ENCODE measurements around the gene WSB2. TPM values are rescaled to one million over a fixed set of nuclear protein-coding genes. Genes with fewer than 3 reads are reported as not detected.
"Not testable (repeated sequence)": the region's sequence is repeated elsewhere in the genome, so short reads cannot be mapped to it uniquely, and the experiment has no call there.

Gene WSB2
- total and polyA plus RNA-seq, 11 donors, result 51.8 to 162 (median 105) TPM

- Histone ChIP-seq H3K27ac (no peak overlapping the region), H3K4me1 (peaks cover 0 to 19% (median 10%) of the 10 kb centered on the region in 12 donors), H3K27me3 (no peaks in the 10 kb centered on the region), H3K9me3 (no peaks in the 10 kb centered on the region), H3K36me3 (no peaks in the 10 kb centered on the region), H3K4me3 (no peak overlapping the region)
- no peak for TF ChIP-seq POLR2A (IDR thresholded peaks at IDR 0.05)
- no peak for TF ChIP-seq CTCF (IDR thresholded peaks at IDR 0.05)
- no peak for DNase-seq
- 83 to 89% (median 87%) methylated on average over 3 of the region's 3 CpGs for whole genome bisulfite sequencing, 4 donors
- intact Hi-C loops (cut with DNase I), result loop anchor here in 1 of 10 donors (10.0 kb wide), 1 partner anchor 138 kb away; no protein-coding TSS in a partner anchor
- ATAC-seq, result no peak
Measured at GRCh38 chr12:118013283-118013682, 47.7 kb downstream of the WSB2 start.

DNA sequence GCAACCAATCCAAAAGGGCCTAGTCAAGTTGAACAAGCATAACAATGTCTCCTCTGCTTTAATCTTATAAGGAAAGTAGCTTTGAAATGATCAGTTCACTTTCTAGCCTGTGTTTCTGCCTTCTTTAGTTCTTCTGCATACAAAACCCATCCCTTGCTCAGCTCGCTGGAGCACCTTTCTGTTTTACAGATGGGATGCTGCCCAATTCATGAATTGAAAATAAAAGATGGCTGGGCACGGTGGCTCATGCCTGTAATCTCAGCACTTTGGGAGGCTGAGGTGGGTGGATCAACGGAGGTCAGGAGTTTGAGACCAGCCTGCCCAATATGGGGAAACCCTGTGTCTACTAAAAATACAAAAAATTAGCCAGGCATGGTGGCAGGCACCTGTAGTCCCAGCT lies 49.0 kb downstream of the WSB2 start:
- no peaks in the 10 kb centered on the region for H3K36me3 ChIP-seq
- ATAC-seq, result no peak
- H3K4me1 ChIP-seq, result peaks cover 0 to 9% (median 4%) of the 10 kb centered on the region in 12 donors
- 75 to 96% (median 86%) methylated on average over 3 of the region's 3 CpGs for WGBS, 4 donors
- intact Hi-C loops (cut with DNase I), result loop anchor here in 1 of 10 donors (10.0 kb wide), 1 partner anchor 137 kb away; no protein-coding TSS in a partner anchor
- no peak overlapping the region for H3K4me3 ChIP-seq
- H3K27ac ChIP-seq, result no peak overlapping the region
- H3K9me3 ChIP-seq, result no peaks in the 10 kb centered on the region
- TF ChIP-seq CTCF (IDR thresholded peaks at IDR 0.05) (no peak), POLR2A (IDR thresholded peaks at IDR 0.05) (no peak)
- no peak for DNase-seq
- H3K27me3 ChIP-seq, result no peaks in the 10 kb centered on the region

GRCh38 chr12:118011377-118011776 lies 49.6 kb downstream of the WSB2 start:
- H3K9me3 ChIP-seq, result no peaks in the 10 kb centered on the region
- no peak overlapping the region for H3K27ac ChIP-seq
- H3K4me3 ChIP-seq, result no peak overlapping the region
- H3K27me3 ChIP-seq, result no peaks in the 10 kb centered on the region
- 90 to 99% (median 97%) methylated on average over 3 of the region's 3 CpGs for WGBS, 4 donors
- ATAC-seq (no peak), DNase-seq (no peak)
- TF ChIP-seq POLR2A (IDR thresholded peaks at IDR 0.05) (no peak), CTCF (IDR thresholded peaks at IDR 0.05) (no peak)
- H3K4me1 ChIP-seq, result peaks cover 0 to 7% (median 4%) of the 10 kb centered on the region in 12 donors
- no peaks in the 10 kb centered on the region for H3K36me3 ChIP-seq
- intact Hi-C loops (cut with DNase I), result loop anchor here in 1 of 10 donors (10.0 kb wide), 1 partner anchor 137 kb away; no protein-coding TSS in a partner anchor

- H3K9me3 ChIP-seq, result no peaks in the 10 kb centered on the region
- no peaks in the 10 kb centered on the region for H3K36me3 ChIP-seq
- DNase-seq, result no peak
- ATAC-seq, result no peak
- no peak overlapping the region for H3K27ac ChIP-seq
- H3K4me3 ChIP-seq, result no peak overlapping the region
- peaks cover 0 to 4% (median under 1%) of the 10 kb centered on the region in 12 donors for H3K4me1 ChIP-seq
- intact Hi-C loops (cut with DNase I), result loop anchor here in 1 of 10 donors (10.0 kb wide), 1 partner anchor 136 kb away; no protein-coding TSS in a partner anchor
- H3K27me3 ChIP-seq, result no peaks in the 10 kb centered on the region
- TF ChIP-seq POLR2A (IDR thresholded peaks at IDR 0.05) (no peak), CTCF (IDR thresholded peaks at IDR 0.05) (no peak)
- WGBS, 4 donors, result 92 to 98% (median 96%) methylated on average over 3 of the region's 3 CpGs
Measured at GRCh38 chr12:118010903-118011302, 50.1 kb downstream of the WSB2 start.

- ATAC-seq; intact Hi-C loops (cut with DNase I): not testable (repeated sequence)
- WGBS, 4 donors, result 53 to 63% (median 59%) methylated on average over 2 of the region's 2 CpGs
Measured at GRCh38 chr12:117999806-118000205, 61.2 kb downstream of the WSB2 start.

More at GRCh38 chr12:117999806-118000205, 61.2 kb downstream of the WSB2 start:
- not testable (repeated sequence) for H3K4me3 ChIP-seq, DNase-seq, H3K9me3 ChIP-seq, H3K36me3 ChIP-seq, H3K27me3 ChIP-seq, H3K4me1 ChIP-seq, H3K27ac ChIP-seq
